Stimulated activated CD8-positive, alpha-beta memory T cell treated with anti-CD3 and anti-CD28 coated beads, Interleukin-7, amount 100 ng/mL, for 1 hour (primary cell): ENCODE results near the gene RBBP7.
A peak's percentile ranks its signal among the peaks of the same experiment; 100 is the strongest.

Source experiments
- DNase-seq, 2 donors: peaks; one replicate each; pipeline ENCODE4 v3.0.0-alpha.2; 2020; ENCODE audit warnings: low read depth in 2 of 2

Gene RBBP7

DNA sequence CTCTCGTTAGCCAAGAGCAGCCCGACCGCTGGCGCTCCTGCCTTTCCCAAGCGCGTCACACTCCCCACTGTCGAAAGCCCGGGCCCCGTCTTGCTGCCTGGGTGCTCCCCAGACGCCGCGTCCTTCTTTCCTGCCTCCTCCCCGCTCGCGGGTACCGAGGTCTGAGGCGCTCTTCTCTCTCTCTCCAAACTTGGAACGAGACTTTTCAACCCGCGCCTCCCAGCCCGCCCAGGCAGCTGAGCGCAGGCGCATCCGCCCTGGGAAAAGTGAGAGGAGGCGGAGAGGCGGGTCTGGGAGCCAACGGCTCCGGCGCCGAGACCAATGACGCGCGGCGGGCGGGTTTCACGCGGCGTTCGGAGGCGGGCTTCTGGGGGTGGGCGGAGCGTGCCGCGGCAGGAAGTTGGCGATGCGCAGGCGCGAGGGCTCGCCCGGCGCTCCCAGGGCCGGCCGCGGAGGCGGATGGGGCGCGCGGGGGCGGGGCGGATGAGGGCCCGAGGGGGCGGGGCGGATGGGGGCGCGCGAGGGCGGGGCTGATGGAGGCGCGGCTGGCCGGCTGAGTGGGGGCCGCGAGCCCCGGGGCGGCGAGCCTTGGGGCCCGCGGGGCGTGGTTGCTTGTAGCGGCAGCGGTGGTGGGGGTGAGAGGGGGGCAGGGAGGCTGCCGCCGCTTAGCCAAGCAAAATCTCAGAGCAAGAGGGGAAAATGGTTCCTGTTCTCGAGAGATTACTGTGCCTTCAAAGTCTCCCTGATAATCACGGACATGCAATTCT lies at the start of gene RBBP7:
RBBP7 (minus strand) TSS at position 268 of the 767 bp plus-strand sequence. CDS start 309 bp downstream, outside the sequence.
- DNase-seq: peak; percentile 77 to 90

- no peak for DNase-seq
Observed at GRCh38 chrX:16918979-16919378, 48.8 kb upstream of the RBBP7 start.

- no peak for DNase-seq
Observed at GRCh38 chrX:16917120-16917519, 47.0 kb upstream of the RBBP7 start.

DNA sequence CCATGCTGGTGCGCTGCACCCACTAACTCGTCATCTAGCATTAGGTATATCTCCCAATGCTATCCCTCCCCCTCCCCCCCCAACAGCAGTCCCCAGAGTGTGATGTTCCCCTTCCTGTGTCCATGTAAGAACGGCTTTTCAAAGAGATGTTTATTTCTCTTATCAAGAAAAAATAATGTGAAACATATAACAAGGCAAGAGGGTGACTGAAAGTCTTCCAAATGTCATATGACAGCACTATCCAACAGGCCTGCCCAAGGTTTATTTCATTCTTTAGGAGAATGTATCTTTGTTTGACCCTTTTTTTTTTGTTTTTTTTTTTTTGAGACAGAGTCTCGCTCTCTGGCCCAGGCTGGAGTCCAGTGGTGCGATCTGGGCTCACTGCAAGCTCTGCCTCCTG lies 46.4 kb upstream of the RBBP7 start:
- DNase-seq: no peak

DNA sequence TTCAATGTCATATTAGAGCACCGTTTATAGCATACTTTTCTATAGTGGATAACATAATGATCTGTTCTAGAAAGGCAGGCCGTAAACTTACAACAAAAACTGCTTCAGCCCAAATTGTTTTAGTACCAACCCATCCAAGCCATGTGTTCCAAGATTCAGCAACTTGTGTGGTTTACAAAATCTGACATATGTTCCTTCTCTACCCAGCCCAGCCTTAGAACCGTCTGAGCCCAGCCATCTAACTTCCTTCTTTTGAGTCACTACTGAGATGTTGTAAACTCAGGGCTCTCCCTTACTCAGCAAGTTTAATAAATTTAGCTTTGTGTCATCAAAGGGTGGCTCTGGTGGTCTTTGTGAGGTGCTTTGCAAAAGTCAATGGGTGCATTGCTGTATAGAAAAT lies 43.9 kb upstream of the RBBP7 start:
- DNase-seq: no peak

GRCh38 chrX:16910376-16910775 lies 40.2 kb upstream of the RBBP7 start:
- DNase-seq: no peak

GRCh38 chrX:16903274-16904022 lies 33.3 kb upstream of the RBBP7 start:
- no peak for DNase-seq

DNA sequence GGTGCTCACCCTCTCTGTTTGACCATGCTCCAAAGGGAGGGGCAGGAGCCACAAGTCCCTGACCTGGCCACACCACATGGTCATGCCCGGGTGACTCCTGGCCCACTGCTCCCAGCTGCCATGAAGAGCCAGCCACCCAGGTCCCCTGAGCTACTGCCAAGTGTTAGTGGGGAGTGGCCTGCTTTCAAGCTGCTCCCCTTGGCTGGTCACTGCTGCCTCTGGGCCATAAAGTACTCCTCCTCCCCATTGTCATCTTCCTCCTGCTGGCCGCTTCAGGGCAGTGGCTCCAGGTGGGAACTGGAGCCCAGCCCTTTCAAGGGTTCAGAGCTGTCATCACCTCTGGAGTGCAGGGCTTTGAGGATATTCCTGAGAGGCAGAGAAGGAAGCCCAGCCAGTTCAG lies 27.3 kb upstream of the RBBP7 start:
- DNase-seq: no peak

DNA sequence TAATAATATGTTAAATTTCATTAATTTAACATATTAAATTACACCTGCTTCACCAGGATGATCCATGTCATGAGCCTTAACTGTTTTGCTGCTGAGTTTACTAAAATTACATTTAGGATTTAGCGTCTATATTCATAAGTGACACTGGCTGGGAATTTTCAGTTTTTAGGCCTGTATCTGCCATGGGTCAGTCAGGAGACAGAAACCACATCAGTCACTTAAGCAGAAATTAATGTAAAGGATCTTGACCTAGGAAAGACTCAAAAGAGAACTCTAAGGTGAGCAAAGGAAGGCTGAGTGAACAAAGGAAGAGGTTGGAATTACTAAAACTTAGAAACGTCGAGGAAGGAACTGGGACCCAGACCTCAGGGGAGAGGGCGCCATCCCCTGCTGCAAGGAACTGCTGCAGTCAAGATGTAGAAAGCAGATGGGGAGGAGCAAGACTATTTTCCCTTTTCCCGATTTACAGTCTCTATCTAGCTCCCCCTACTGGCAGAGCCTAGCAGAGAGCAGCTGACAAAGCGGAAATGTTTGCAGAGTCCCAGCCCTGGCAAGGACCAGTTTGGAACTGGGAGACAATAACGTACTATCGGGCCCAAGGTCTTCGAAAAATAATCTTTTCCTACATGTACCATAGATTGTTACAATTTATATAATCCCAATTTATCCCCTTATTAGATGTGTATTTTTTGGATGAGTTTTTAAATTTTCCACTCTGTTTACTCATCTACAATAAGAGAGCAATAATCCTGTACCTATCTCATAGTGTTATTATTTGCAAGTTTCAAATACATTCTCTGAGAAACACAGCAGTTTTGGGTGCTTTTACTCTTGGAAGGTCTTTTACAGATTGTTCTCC lies 22.6 kb upstream of the RBBP7 start:
- DNase-seq: peak in 1 of 2 donors; percentile 18

GRCh38 chrX:16885628-16886027 lies 15.5 kb upstream of the RBBP7 start:
- no peak for DNase-seq

DNA sequence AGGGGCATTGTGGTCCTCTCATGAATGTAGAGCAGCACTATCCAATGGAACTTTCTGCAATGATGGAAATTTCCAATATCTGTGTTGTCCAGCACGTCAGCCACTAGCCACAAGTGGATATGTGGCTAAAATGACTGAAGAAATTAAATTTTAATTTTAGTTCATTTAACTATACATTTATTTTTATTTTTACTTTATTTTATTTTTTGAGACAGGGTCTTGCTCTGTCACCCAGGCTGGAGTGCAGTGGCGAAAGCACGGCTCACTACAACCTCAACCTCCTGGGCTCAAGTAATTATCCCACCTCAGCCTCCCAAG lies 13.3 kb upstream of the RBBP7 start:
- DNase-seq: no peak

DNA sequence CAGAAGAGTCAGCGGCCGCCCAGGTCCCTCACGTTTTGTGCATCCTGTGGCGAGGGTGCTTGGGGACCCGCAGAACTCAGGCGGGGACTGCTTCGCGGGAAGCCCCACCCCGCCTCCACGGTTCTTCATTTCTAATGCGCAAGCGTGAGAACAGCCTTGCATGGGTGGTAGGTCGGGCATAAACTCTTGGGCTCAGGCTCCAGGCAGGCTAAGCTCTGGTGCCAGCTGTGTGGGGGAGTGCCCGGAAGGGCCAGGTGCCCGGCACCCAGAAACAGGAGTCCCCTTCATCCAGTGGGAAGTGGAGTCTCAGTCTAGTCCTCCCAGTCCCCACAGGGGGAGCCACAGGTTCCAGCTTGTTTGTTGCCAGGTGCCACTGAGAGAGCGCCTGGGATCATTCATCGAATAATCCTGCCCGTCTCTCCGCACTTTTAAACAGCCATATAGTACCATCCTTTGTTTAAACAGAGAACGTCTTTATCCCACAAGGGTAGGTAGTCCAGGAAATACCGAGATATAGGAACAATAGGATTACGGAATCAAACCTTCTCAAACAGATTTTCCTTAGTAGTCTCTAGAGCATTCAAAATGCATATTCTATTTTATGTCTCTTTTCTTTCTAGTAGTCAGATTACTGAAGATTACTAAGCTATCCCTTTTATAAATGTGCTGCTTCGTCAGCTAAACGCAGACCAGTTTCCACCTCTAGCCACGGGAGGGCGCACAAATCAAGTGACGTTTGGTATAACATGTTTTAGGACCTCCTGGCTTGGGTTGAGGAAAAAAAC lies 12.7 kb upstream of the RBBP7 start:
- DNase-seq: peak; percentile 23 to 54

GRCh38 chrX:16882169-16882568 lies 12.0 kb upstream of the RBBP7 start:
- no peak for DNase-seq

GRCh38 chrX:16876696-16877095 lies 6.5 kb upstream of the RBBP7 start:
- DNase-seq: no peak

DNA sequence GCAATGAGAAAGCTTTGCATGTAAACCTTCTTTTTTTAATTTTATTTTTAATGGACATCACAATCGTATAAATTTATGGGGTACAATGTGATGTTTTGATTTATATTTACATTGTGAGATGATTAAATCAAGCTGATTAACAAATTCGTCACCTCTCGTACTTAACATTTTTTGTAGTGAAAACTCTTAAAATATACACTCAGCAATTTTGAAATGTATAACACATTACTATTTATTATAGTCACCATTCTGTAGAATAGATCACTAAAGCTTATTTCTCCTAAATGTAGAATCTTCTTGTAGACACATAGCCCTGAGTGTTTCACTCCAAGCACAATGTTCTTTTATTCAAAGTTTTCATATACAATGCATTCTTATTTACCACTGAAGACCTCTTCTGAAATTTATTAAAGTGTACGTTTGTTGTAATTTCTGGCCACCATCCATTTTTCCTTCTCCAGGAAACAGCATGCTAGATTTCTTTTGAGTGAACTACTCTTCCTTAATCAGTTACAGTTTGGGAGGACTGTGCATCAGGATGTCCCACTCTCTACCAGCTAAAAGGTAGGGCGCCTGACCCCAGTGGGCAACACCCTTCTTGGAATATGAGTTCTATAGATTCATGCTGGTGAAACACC lies 4.4 kb upstream of the RBBP7 start:
- DNase-seq: no peak

- no peak for DNase-seq
Observed at GRCh38 chrX:16873106-16873505, 2.9 kb upstream of the RBBP7 start.

- DNase-seq: no peak
Observed at GRCh38 chrX:16870862-16871815, 977 bp upstream of the RBBP7 start.

DNA sequence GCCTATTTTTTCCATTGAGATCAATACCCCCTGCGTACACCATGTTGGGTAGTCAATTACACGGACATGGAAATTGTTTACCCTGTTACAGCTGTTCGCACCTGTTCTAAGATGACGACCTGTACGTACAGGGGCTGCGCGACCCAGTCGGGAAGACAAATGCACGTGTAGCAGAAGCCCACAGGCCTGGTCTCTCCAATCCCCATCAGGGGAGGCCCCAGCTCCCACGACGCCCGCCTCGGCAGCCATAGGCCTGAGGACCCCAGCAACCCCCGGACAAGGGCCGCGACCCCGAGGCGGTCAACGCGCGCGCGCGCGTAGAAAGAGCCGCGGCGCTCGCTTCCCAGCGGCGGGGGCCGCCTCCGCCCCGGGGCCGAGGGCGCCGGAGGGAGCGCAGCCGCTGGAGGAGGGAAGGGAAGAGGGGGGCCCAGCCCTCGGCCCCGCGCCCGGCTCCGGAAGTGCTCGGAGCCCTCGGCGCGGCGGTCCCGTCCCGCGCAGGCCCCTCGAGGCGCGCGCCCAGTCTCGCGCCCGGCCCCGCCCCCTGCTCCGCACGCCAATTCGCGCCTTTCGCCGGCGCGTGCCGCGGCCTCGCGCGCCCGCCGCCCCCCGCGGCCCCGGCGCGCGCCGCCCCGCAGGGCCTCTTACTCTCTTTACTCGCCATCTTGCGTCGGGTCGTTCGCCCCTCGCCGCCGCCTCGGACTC lies 618 bp downstream of the RBBP7 start:
- DNase-seq: peak; percentile 7 to 18

DNA sequence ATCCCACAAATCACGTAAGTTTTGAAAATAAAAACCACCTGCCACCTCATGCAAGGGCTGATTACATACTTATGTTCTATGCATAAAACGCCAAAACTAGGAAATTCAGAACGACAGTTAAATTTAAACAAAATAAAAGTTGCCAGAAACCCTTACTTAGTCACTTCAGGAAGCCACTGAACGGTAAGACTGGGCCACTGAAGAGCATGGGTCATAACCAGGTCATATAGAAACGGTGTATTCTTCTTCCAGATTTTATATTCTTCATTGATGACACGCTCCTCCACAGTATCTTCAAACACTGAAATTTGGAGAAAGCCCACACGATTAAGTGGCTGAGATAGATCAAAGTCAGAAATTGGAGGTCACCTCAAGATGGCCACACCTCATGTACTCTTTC lies 1.2 kb downstream of the RBBP7 start:
- no peak for DNase-seq
